Activated CD8-positive, alpha-beta T cell treated with anti-CD3 and anti-CD28 coated beads for 36 hours (primary cell): Measurements from ENCODE around the gene CDCA8. TPM values are rescaled to one million over a fixed set of nuclear protein-coding genes. Genes with fewer than 3 reads are reported as not detected.

Experiments
- ATAC-seq: fragments of 200-7000 bp; cut with Tn5 transposase; one replicate; pipeline ENCODE4 v1.10.0; 2021; ENCODE audit warnings: mild to moderate bottlenecking, moderate library complexity
- CTCF ChIA-PET: fragments of 350-600 bp; sonication (Branson Sonifier 250); formaldehyde crosslinking; loops from one replicate; lab custom pipeline; 2021; ENCODE audit warnings: antibody characterized with exemption; lab: Charles Lee
- POLR2A ChIA-PET: fragments of 350-600 bp; sonication (Branson Sonifier 250); formaldehyde crosslinking; loops from one replicate; lab custom pipeline; 2021; ENCODE audit warnings: antibody characterized with exemption; lab: Charles Lee
- DNase-seq: peaks from one replicate; pipeline ENCODE4 v3.0.0-alpha.2; 2020
- H3K27ac Mint-ChIP-seq: one replicate; pipeline ENCODE4 v1.8.0; 2021; ENCODE audit warnings: mild to moderate bottlenecking, mixed read lengths
- H3K27me3 Mint-ChIP-seq: one replicate; pipeline ENCODE4 v1.8.0; 2021; ENCODE audit warnings: mixed read lengths
- H3K36me3 Mint-ChIP-seq: one replicate; pipeline ENCODE4 v1.8.0; 2021; ENCODE audit warnings: low read depth, mixed read lengths
- H3K4me1 Mint-ChIP-seq: one replicate; pipeline ENCODE4 v1.8.0; 2021; ENCODE audit warnings: low read depth, mixed read lengths
- H3K4me3 Mint-ChIP-seq: one replicate; pipeline ENCODE4 v1.8.0; 2021; ENCODE audit warnings: mild to moderate bottlenecking, moderate library complexity, mixed read lengths
- H3K9me3 Mint-ChIP-seq: one replicate; pipeline ENCODE4 v1.8.0; 2021; ENCODE audit warnings: mixed read lengths
- CTCF ChIP-seq: fragments of 200-600 bp; IDR thresholded peaks from one replicate; pipeline ENCODE4 v1.8.0; 2022; ENCODE audit warnings: antibody characterized with exemption, mild to moderate bottlenecking
- intact Hi-C: fragments of 100-400 bp; cut with micrococcal nuclease; formaldehyde crosslinking; loops from one replicate; pipeline ENCODE4 v1.10.0; 2022
- total RNA-seq, 2 experiments: library from RNA; stranded (reverse); gene quantifications; one replicate each; pipeline ENCODE4 v1.2.3, GENCODE V29; 2021

The CDCA8 gene
- total RNA-seq, 2 experiments from 2014 or later, result 53.7 to 56.0 TPM

GRCh38 chr1:37714226-37714625 lies 21.9 kb downstream of the CDCA8 start:
- no peak overlapping the region for H3K4me3 Mint-ChIP-seq
- H3K27me3 Mint-ChIP-seq, result no peaks in the 10 kb centered on the region
- no peak overlapping the region for H3K27ac Mint-ChIP-seq
- peaks cover 13% of the 10 kb centered on the region for H3K36me3 Mint-ChIP-seq
- intact Hi-C loops, result no loop called here
- no peaks in the 10 kb centered on the region for H3K4me1 Mint-ChIP-seq
- ChIA-PET POLR2A (no interaction called here), CTCF (no interaction called here)
- H3K9me3 Mint-ChIP-seq, result no peaks in the 10 kb centered on the region
- TF ChIP-seq CTCF, result no peak
- DNase-seq (no peak), ATAC-seq (no peak)

GRCh38 chr1:37714689-37715088 lies 22.4 kb downstream of the CDCA8 start:
- Mint-ChIP-seq H3K9me3 (no peaks in the 10 kb centered on the region), H3K4me3 (no peak overlapping the region), H3K4me1 (no peaks in the 10 kb centered on the region), H3K27ac (no peak overlapping the region), H3K27me3 (no peaks in the 10 kb centered on the region), H3K36me3 (peaks cover 9% of the 10 kb centered on the region)
- intact Hi-C loops, result no loop called here
- no peak for TF ChIP-seq CTCF
- CTCF ChIA-PET, result no interaction called here
- POLR2A ChIA-PET, result interaction anchor here (0.9 kb wide), 1 partner anchor 20 kb away, joined by 4 read pairs; no protein-coding TSS in a partner anchor
- DNase-seq (no peak), ATAC-seq (no peak)

GRCh38 chr1:37716321-37716720 lies 24.0 kb downstream of the CDCA8 start:
- Mint-ChIP-seq H3K4me3 (no peak overlapping the region), H3K4me1 (no peaks in the 10 kb centered on the region), H3K36me3 (peaks cover 3% of the 10 kb centered on the region), H3K27me3 (no peaks in the 10 kb centered on the region), H3K9me3 (no peaks in the 10 kb centered on the region), H3K27ac (no peak overlapping the region)
- TF ChIP-seq CTCF, result no peak
- ChIA-PET POLR2A (interaction anchor here (1.0 kb wide), 1 partner anchor 83 kb away, joined by 3 read pairs; no protein-coding TSS in a partner anchor), CTCF (no interaction called here)
- intact Hi-C loops, result no loop called here
- no peak for ATAC-seq
- DNase-seq, result no peak

- no peak for TF ChIP-seq CTCF
- Mint-ChIP-seq H3K27ac (no peak overlapping the region), H3K9me3 (no peaks in the 10 kb centered on the region), H3K4me1 (no peaks in the 10 kb centered on the region), H3K36me3 (no peaks in the 10 kb centered on the region), H3K27me3 (no peaks in the 10 kb centered on the region), H3K4me3 (no peak overlapping the region)
- POLR2A ChIA-PET, result no interaction called here
- ATAC-seq (no peak), DNase-seq (no peak)
- CTCF ChIA-PET, result no interaction called here
- intact Hi-C loops, result no loop called here
Observed at GRCh38 chr1:37717631-37718030, 25.3 kb downstream of the CDCA8 start.

DNA sequence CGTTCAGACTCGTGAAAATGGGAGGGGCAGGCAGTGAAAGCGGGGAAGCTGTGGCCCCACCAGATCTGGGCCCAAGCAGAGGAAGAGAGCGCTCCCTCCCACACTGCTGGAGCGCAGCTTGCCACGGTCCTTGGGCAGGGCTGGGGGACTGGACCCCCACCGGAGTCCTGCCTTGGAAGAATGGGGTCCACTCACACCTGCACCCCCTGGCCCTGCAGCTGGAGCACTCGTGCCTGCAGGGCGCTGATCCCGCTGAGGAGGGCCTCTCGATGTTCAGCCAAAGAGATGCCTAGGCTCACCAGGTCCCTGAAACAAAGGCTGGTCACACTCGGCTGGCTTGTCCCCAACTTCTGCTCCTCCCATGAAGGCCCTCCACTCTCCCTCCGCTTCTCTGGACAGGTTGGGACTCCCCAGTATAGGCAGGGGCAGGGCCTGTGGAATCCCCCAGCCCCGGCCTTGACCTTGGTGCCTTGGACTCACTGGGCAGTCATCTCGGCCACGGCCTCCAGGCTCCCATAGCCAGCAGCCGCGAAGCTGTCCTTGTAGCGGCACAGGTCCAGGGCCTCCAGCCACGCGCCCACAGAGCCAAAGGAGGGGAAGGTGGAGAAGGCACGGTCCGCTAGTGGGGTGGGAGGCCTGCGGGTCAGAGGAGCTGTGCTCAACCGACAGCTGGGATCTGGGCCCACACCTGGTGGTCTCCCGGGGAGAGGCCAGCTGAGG lies 26.0 kb downstream of the CDCA8 start:
- ChIA-PET POLR2A (no interaction called here), CTCF (no interaction called here)
- intact Hi-C loops, result no loop called here
- Mint-ChIP-seq H3K9me3 (no peaks in the 10 kb centered on the region), H3K4me1 (no peaks in the 10 kb centered on the region), H3K4me3 (no peak overlapping the region), H3K36me3 (no peaks in the 10 kb centered on the region), H3K27ac (no peak overlapping the region), H3K27me3 (no peaks in the 10 kb centered on the region)
- no peak for DNase-seq
- TF ChIP-seq CTCF, result no peak
- ATAC-seq, result no peak
